ENCODE data around the gene RNU6-9. TPM values are rescaled to one million over a fixed set of nuclear protein-coding genes. Genes with fewer than 3 reads are reported as not detected.
"Not testable (repeated sequence)": the region's sequence is repeated elsewhere in the genome, so short reads cannot be mapped to it uniquely, and the experiment has no call there.

The RNU6-9 gene
- total and polyA plus RNA-seq, 2 donors = not detected

- WGBS = 97% methylated on average over 18 of the region's 18 CpGs
Observed at GRCh38 chr19:876089-876488, 17.2 kb upstream of the RNU6-9 start.

GRCh38 chr19:876780-877314 is 16.4 kb upstream of the RNU6-9 start:
- Histone ChIP-seq H3K9me3 (ENCODE audit: control insufficient read depth in 2 of 2, insufficient read depth in 1 of 2, low read length in 1 of 2) (no peaks in the 10 kb centered on the region), H3K36me3 (ENCODE audit: control insufficient read depth in 2 of 2, insufficient read depth in 2 of 2, low read length in 1 of 2) (peaks cover 24 to 73% of the 10 kb centered on the region in 2 donors), H3K4me1 (ENCODE audit: control insufficient read depth in 2 of 2, insufficient read depth in 2 of 2, low read length in 2 of 2) (peaks cover 0 to 3% of the 10 kb centered on the region in 2 donors), H3K27me3 (ENCODE audit: control insufficient read depth in 2 of 2, insufficient read depth in 1 of 2, low read length in 1 of 2) (no peaks in the 10 kb centered on the region), H3K4me3 (ENCODE audit: low read length in 2 of 2) (no peak overlapping the region), H3K27ac (ENCODE audit: low read depth in 1 of 2, low read length in 1 of 2) (no peak overlapping the region)
- WGBS = 91% methylated on average over 29 of the region's 29 CpGs
- DNase-seq (ENCODE audit: low read depth in 6 of 9, low spot score in 9 of 9) = no peak

More at GRCh38 chr19:876089-876488, 17.2 kb upstream of the RNU6-9 start:
- Histone ChIP-seq H3K4me1 (ENCODE audit: control insufficient read depth in 2 of 2, insufficient read depth in 2 of 2, low read length in 2 of 2) (peaks cover 0 to 3% of the 10 kb centered on the region in 2 donors), H3K4me3 (ENCODE audit: low read length in 2 of 2) (no peak overlapping the region), H3K9me3 (ENCODE audit: control insufficient read depth in 2 of 2, insufficient read depth in 1 of 2, low read length in 1 of 2) (no peaks in the 10 kb centered on the region), H3K27me3 (ENCODE audit: control insufficient read depth in 2 of 2, insufficient read depth in 1 of 2, low read length in 1 of 2) (no peaks in the 10 kb centered on the region), H3K27ac (ENCODE audit: low read depth in 1 of 2, low read length in 1 of 2) (no peak overlapping the region), H3K36me3 (ENCODE audit: control insufficient read depth in 2 of 2, insufficient read depth in 2 of 2, low read length in 1 of 2) (peaks cover 18 to 71% of the 10 kb centered on the region in 2 donors)
- DNase-seq (ENCODE audit: low read depth in 6 of 9, low spot score in 9 of 9) = no peak

- H3K27ac ChIP-seq (ENCODE audit: low read depth in 1 of 2, low read length in 1 of 2) = not testable (repeated sequence)
- WGBS = 92% methylated on average over 23 of the region's 23 CpGs
Observed at GRCh38 chr19:877992-878660, 15.2 kb upstream of the RNU6-9 start.

GRCh38 chr19:878751-879561 is 14.3 kb upstream of the RNU6-9 start:
- not testable (repeated sequence) for H3K27ac ChIP-seq (ENCODE audit: low read depth in 1 of 2, low read length in 1 of 2); H3K27me3 ChIP-seq (ENCODE audit: control insufficient read depth in 2 of 2, insufficient read depth in 1 of 2, low read length in 1 of 2); DNase-seq (ENCODE audit: low read depth in 6 of 9, low spot score in 9 of 9); H3K4me3 ChIP-seq (ENCODE audit: low read length in 2 of 2); H3K4me1 ChIP-seq (ENCODE audit: control insufficient read depth in 2 of 2, insufficient read depth in 2 of 2, low read length in 2 of 2); H3K9me3 ChIP-seq (ENCODE audit: control insufficient read depth in 2 of 2, insufficient read depth in 1 of 2, low read length in 1 of 2)
- peaks cover 30 to 81% of the 10 kb centered on the region in 2 donors for H3K36me3 ChIP-seq (ENCODE audit: control insufficient read depth in 2 of 2, insufficient read depth in 2 of 2, low read length in 1 of 2)
- WGBS = 93% methylated on average over 24 of the region's 24 CpGs

More at GRCh38 chr19:877992-878660, 15.2 kb upstream of the RNU6-9 start:
- peaks cover 29 to 79% of the 10 kb centered on the region in 2 donors for H3K36me3 ChIP-seq (ENCODE audit: control insufficient read depth in 2 of 2, insufficient read depth in 2 of 2, low read length in 1 of 2)
- H3K4me3 ChIP-seq (ENCODE audit: low read length in 2 of 2); H3K9me3 ChIP-seq (ENCODE audit: control insufficient read depth in 2 of 2, insufficient read depth in 1 of 2, low read length in 1 of 2); H3K4me1 ChIP-seq (ENCODE audit: control insufficient read depth in 2 of 2, insufficient read depth in 2 of 2, low read length in 2 of 2); H3K27me3 ChIP-seq (ENCODE audit: control insufficient read depth in 2 of 2, insufficient read depth in 1 of 2, low read length in 1 of 2); DNase-seq (ENCODE audit: low read depth in 6 of 9, low spot score in 9 of 9): not testable (repeated sequence)

- 95% methylated on average over 37 of the region's 37 CpGs for WGBS
- Histone ChIP-seq H3K4me1 (ENCODE audit: control insufficient read depth in 2 of 2, insufficient read depth in 2 of 2, low read length in 2 of 2) (no peaks in the 10 kb centered on the region), H3K36me3 (ENCODE audit: control insufficient read depth in 2 of 2, insufficient read depth in 2 of 2, low read length in 1 of 2) (peaks cover 35 to 81% of the 10 kb centered on the region in 2 donors), H3K27me3 (ENCODE audit: control insufficient read depth in 2 of 2, insufficient read depth in 1 of 2, low read length in 1 of 2) (no peaks in the 10 kb centered on the region), H3K27ac (ENCODE audit: low read depth in 1 of 2, low read length in 1 of 2) (no peak overlapping the region), H3K4me3 (ENCODE audit: low read length in 2 of 2) (no peak overlapping the region), H3K9me3 (ENCODE audit: control insufficient read depth in 2 of 2, insufficient read depth in 1 of 2, low read length in 1 of 2) (no peaks in the 10 kb centered on the region)
- no peak for DNase-seq (ENCODE audit: low read depth in 6 of 9, low spot score in 9 of 9)
Observed at GRCh38 chr19:879711-880438, 13.4 kb upstream of the RNU6-9 start.

GRCh38 chr19:881385-882071 is 11.8 kb upstream of the RNU6-9 start:
- DNase-seq (ENCODE audit: low read depth in 6 of 9, low spot score in 9 of 9) = no peak

GRCh38 chr19:882871-883497 is 10.3 kb upstream of the RNU6-9 start:
- DNase-seq (ENCODE audit: low read depth in 6 of 9, low spot score in 9 of 9) = no peak
- 98% methylated on average over 30 of the region's 30 CpGs for WGBS

More at GRCh38 chr19:881385-882071, 11.8 kb upstream of the RNU6-9 start:
- Histone ChIP-seq H3K36me3 (ENCODE audit: control insufficient read depth in 2 of 2, insufficient read depth in 2 of 2, low read length in 1 of 2) (peaks cover 41 to 78% of the 10 kb centered on the region in 2 donors), H3K27me3 (ENCODE audit: control insufficient read depth in 2 of 2, insufficient read depth in 1 of 2, low read length in 1 of 2) (no peaks in the 10 kb centered on the region), H3K4me1 (ENCODE audit: control insufficient read depth in 2 of 2, insufficient read depth in 2 of 2, low read length in 2 of 2) (no peaks in the 10 kb centered on the region), H3K4me3 (ENCODE audit: low read length in 2 of 2) (no peak overlapping the region), H3K9me3 (ENCODE audit: control insufficient read depth in 2 of 2, insufficient read depth in 1 of 2, low read length in 1 of 2) (no peaks in the 10 kb centered on the region), H3K27ac (ENCODE audit: low read depth in 1 of 2, low read length in 1 of 2) (no peak overlapping the region)
- 98% methylated on average over 34 of the region's 34 CpGs for WGBS

GRCh38 chr19:883661-884211 is 9.5 kb upstream of the RNU6-9 start:
- H3K9me3 ChIP-seq (ENCODE audit: control insufficient read depth in 2 of 2, insufficient read depth in 1 of 2, low read length in 1 of 2) = no peaks in the 10 kb centered on the region
- H3K4me1 ChIP-seq (ENCODE audit: control insufficient read depth in 2 of 2, insufficient read depth in 2 of 2, low read length in 2 of 2) = no peaks in the 10 kb centered on the region
- WGBS = 97% methylated on average over 22 of the region's 22 CpGs
- no peaks in the 10 kb centered on the region for H3K27me3 ChIP-seq (ENCODE audit: control insufficient read depth in 2 of 2, insufficient read depth in 1 of 2, low read length in 1 of 2)
- H3K27ac ChIP-seq (ENCODE audit: low read depth in 1 of 2, low read length in 1 of 2) = no peak overlapping the region
- no peak for DNase-seq (ENCODE audit: low read depth in 6 of 9, low spot score in 9 of 9)
- H3K4me3 ChIP-seq (ENCODE audit: low read length in 2 of 2) = no peak overlapping the region
- H3K36me3 ChIP-seq (ENCODE audit: control insufficient read depth in 2 of 2, insufficient read depth in 2 of 2, low read length in 1 of 2) = peaks cover 42 to 74% of the 10 kb centered on the region in 2 donors

More at GRCh38 chr19:882871-883497, 10.3 kb upstream of the RNU6-9 start:
- Histone ChIP-seq H3K9me3 (ENCODE audit: control insufficient read depth in 2 of 2, insufficient read depth in 1 of 2, low read length in 1 of 2) (no peaks in the 10 kb centered on the region), H3K4me3 (ENCODE audit: low read length in 2 of 2) (no peak overlapping the region), H3K27me3 (ENCODE audit: control insufficient read depth in 2 of 2, insufficient read depth in 1 of 2, low read length in 1 of 2) (no peaks in the 10 kb centered on the region), H3K4me1 (ENCODE audit: control insufficient read depth in 2 of 2, insufficient read depth in 2 of 2, low read length in 2 of 2) (no peaks in the 10 kb centered on the region), H3K36me3 (ENCODE audit: control insufficient read depth in 2 of 2, insufficient read depth in 2 of 2, low read length in 1 of 2) (peaks cover 39 to 79% of the 10 kb centered on the region in 2 donors), H3K27ac (ENCODE audit: low read depth in 1 of 2, low read length in 1 of 2) (no peak overlapping the region)

Measured in thymus (tissue), 11 donors.